Colonic mucosa (tissue), 4 donors: ENCODE results near the gene DXO. TPM values are rescaled to one million over a fixed set of nuclear protein-coding genes. Genes with fewer than 3 reads are reported as not detected.

Experiments used
- DNase-seq: peaks from one replicate; pipeline ENCODE4 v3.0.0-alpha.2; 2020
- H3K27ac ChIP-seq: fragments of 200-600 bp; one replicate; pipeline ENCODE4 v1.8.0; 2021
- H3K27me3 ChIP-seq: fragments of 200-600 bp; one replicate; pipeline ENCODE4 v1.8.0; 2021
- H3K36me3 ChIP-seq: fragments of 200-600 bp; one replicate; pipeline ENCODE4 v1.8.0; 2021
- H3K4me1 ChIP-seq: fragments of 200-600 bp; one replicate; pipeline ENCODE4 v1.8.0; 2021; ENCODE audit warnings: mild to moderate bottlenecking
- H3K4me3 ChIP-seq: fragments of 200-600 bp; one replicate; pipeline ENCODE4 v1.8.0; 2021
- H3K9ac ChIP-seq, 2 donors: one replicate each; pipeline ENCODE4 v1.7.0; 2013; ENCODE audit warnings: control low read depth in 2 of 2, low read depth in 2 of 2, low read length in 2 of 2
- H3K9me3 ChIP-seq: fragments of 200-600 bp; one replicate; pipeline ENCODE4 v1.8.0; 2021
- CTCF ChIP-seq: fragments of 200-600 bp; IDR thresholded peaks from one replicate; pipeline ENCODE4 v1.8.0; 2022; ENCODE audit warnings: antibody characterized with exemption, mild to moderate bottlenecking
- intact Hi-C: fragments of 100-400 bp; cut with DNase I; formaldehyde crosslinking; loops from one replicate; pipeline ENCODE4 v1.14.1; 2022
- microRNA-seq: library from miRNA; unstranded; fragments of <30 nt; microRNA quantifications from one replicate; pipeline ENCODE4, GENCODE V29; 2019
- total RNA-seq, 2 donors: library from RNA; stranded (reverse); fragmentation: NEBNext Ultra II Directional in 1 of 2; extraction: Animal tissue kit (Norgen Biotek cat#: 25700) in 1 of 2; gene quantifications; one replicate each; pipeline ENCODE4 v1.2.1, GENCODE V29; 2021
- donor health status: healthy.
- donor health status: DM: no; HTN: no; CAD: no.
- donor health status: DM: no; HTN: no; CAD: no.

Gene DXO
- total RNA-seq, 2 donors from 2014 or later, result 13.0 to 16.1 TPM

- DNase-seq, result no peak
- TF ChIP-seq CTCF, result no peak
- Histone ChIP-seq H3K27me3 (no peaks in the 10 kb centered on the region), H3K9me3 (no peaks in the 10 kb centered on the region), H3K4me3 (peak overlapping the region; percentile 4), H3K9ac (no peak overlapping the region), H3K27ac (no peak overlapping the region), H3K36me3 (no peaks in the 10 kb centered on the region), H3K4me1 (no peaks in the 10 kb centered on the region)
- intact Hi-C loops, result no loop called here
Observed at GRCh38 chr6:31928672-31928939, 43.3 kb downstream of the DXO start.

GRCh38 chr6:31927863-31928671 is 43.9 kb downstream of the DXO start:
- Histone ChIP-seq H3K27ac (no peak overlapping the region), H3K9me3 (no peaks in the 10 kb centered on the region), H3K4me1 (no peaks in the 10 kb centered on the region), H3K4me3 (peak overlapping the region; percentile 4), H3K36me3 (no peaks in the 10 kb centered on the region), H3K9ac (peak overlapping the region; percentile 40 to 49), H3K27me3 (no peaks in the 10 kb centered on the region)
- TF ChIP-seq CTCF, result no peak
- intact Hi-C loops, result no loop called here
- no peak for DNase-seq

- Histone ChIP-seq H3K27ac (no peak within 1 kb of the TSS), H3K9ac (peak within 1 kb of the TSS; percentile 40 to 49), H3K9me3 (no peaks in the 10 kb centered on the region), H3K27me3 (no peaks in the 10 kb centered on the region), H3K36me3 (no peaks in the 10 kb centered on the region), H3K4me1 (no peaks in the 10 kb centered on the region), H3K4me3 (peak within 1 kb of the TSS; percentile 4)
- no peak for DNase-seq
- no peak for TF ChIP-seq CTCF
- intact Hi-C loops, result no loop called here
Observed at GRCh38 chr6:31927242-31927862, 44.6 kb downstream of the DXO start, which contains the start of gene C2. TSS of gene C2 (plus strand) at chr6:31927717. CDS start at chr6:31927753, 36 bp downstream.

- no peaks in the 10 kb centered on the region for H3K4me1 ChIP-seq
- H3K9me3 ChIP-seq, result no peaks in the 10 kb centered on the region
- H3K27me3 ChIP-seq, result no peaks in the 10 kb centered on the region
- no peak overlapping the region for H3K9ac ChIP-seq
- no peaks in the 10 kb centered on the region for H3K36me3 ChIP-seq
- no peak for DNase-seq
- intact Hi-C loops, result no loop called here
- no peak overlapping the region for H3K4me3 ChIP-seq
- no peak for TF ChIP-seq CTCF
- no peak overlapping the region for H3K27ac ChIP-seq
Observed at GRCh38 chr6:31922942-31923341, 49.0 kb downstream of the DXO start.

- Histone ChIP-seq H3K4me1 (no peaks in the 10 kb centered on the region), H3K9ac (no peak overlapping the region), H3K9me3 (no peaks in the 10 kb centered on the region), H3K27ac (no peak overlapping the region), H3K27me3 (no peaks in the 10 kb centered on the region), H3K4me3 (no peak overlapping the region), H3K36me3 (no peaks in the 10 kb centered on the region)
- intact Hi-C loops, result no loop called here
- TF ChIP-seq CTCF, result no peak
- no peak for DNase-seq
Observed at GRCh38 chr6:31920811-31921210, 51.1 kb downstream of the DXO start.

Small RNA genes lying within 50 kb of the gene (microRNA-seq; reads per million reads assigned to microRNA genes)
- gene MIR1236, result not detected

Other genes starting within 250 kb of the DXO start
- under 1 TPM; 0.19 to 0.57 TPM for gene MPIG6B, start 248.8 kb downstream of the DXO start, total RNA-seq
- 10 to 100 TPM; 92.1 to 98.7 TPM for gene DDAH2, start 242.8 kb downstream of the DXO start, total RNA-seq
- gene CLIC1, start 235.6 kb downstream of the DXO start, total RNA-seq, result 100 to 1,000 TPM; 622 to 646 TPM
- gene MSH5, start 232.1 kb downstream of the DXO start, total RNA-seq, result 10 to 100 TPM; 13.3 to 34.2 TPM
- 1 to 10 TPM; 1.7 to 8.9 TPM for gene SAPCD1, start 209.5 kb downstream of the DXO start, total RNA-seq
- gene VWA7, start 194.8 kb downstream of the DXO start, total RNA-seq, result 10 to 100 TPM in 1 of 2 donors, 1 to 10 TPM in 1; 6.1 to 10.1 TPM
- gene VARS1, start 176.4 kb downstream of the DXO start, total RNA-seq, result 100 to 1,000 TPM in 1 of 2 donors, 10 to 100 TPM in 1; 40.8 to 136 TPM
- gene LSM2, start 165.2 kb downstream of the DXO start, total RNA-seq, result 10 to 100 TPM; 37.6 to 61.3 TPM
- 1 to 10 TPM in 1 of 2 donors, under 1 TPM in 1; 0.98 to 1.4 TPM for gene HSPA1L, start 156.9 kb downstream of the DXO start, total RNA-seq
- gene HSPA1A, start 156.6 kb downstream of the DXO start, total RNA-seq, result 100 to 1,000 TPM; 248 to 397 TPM
- gene HSPA1B, start 144.4 kb downstream of the DXO start, total RNA-seq, result 100 to 1,000 TPM; 278 to 543 TPM
- gene NEU1, start 109.3 kb downstream of the DXO start, total RNA-seq, result 10 to 100 TPM; 33.8 to 47.4 TPM
- gene SLC44A4, start 93.1 kb downstream of the DXO start, total RNA-seq, result 100 to 1,000 TPM; 546 to 779 TPM
- 10 to 100 TPM; 28.4 to 52.1 TPM for gene EHMT2, start 74.4 kb downstream of the DXO start, total RNA-seq
- gene ZBTB12, start 70.1 kb downstream of the DXO start, total RNA-seq, result 1 to 10 TPM; 2.0 to 4.9 TPM
- 10 to 100 TPM in 1 of 2 donors, 1 to 10 TPM in 1; 7.8 to 15.2 TPM for gene C2, start 44.4 kb downstream of the DXO start, total RNA-seq
- 10 to 100 TPM; 20.4 to 60.6 TPM for gene CFB, start 26.0 kb downstream of the DXO start, total RNA-seq
- gene NELFE, start 13.2 kb downstream of the DXO start, total RNA-seq, result 10 to 100 TPM; 50.3 to 55.6 TPM
- 10 to 100 TPM; 52.5 to 81.1 TPM for gene SKIC2, start 13.0 kb downstream of the DXO start, total RNA-seq
- gene C4A, start 9.9 kb upstream of the DXO start, total RNA-seq, result 10 to 100 TPM; 15.9 to 23.4 TPM
- 10 to 100 TPM; 11.9 to 19.4 TPM for gene C4B, start 42.7 kb upstream of the DXO start, total RNA-seq
- gene CYP21A2, start 66.3 kb upstream of the DXO start, total RNA-seq, result 1 to 10 TPM in 1 of 2 donors, not detected in 1; 3.3 TPM
- 10 to 100 TPM in 1 of 2 donors, 1 to 10 TPM in 1; 7.3 to 20.1 TPM for gene TNXB, start 137.2 kb upstream of the DXO start, total RNA-seq
- 100 to 1,000 TPM in 1 of 2 donors, 10 to 100 TPM in 1; 83.3 to 131 TPM for gene ATF6B, start 156.1 kb upstream of the DXO start, total RNA-seq
- 1 to 10 TPM; 5.2 to 8.1 TPM for gene FKBPL, start 158.2 kb upstream of the DXO start, total RNA-seq
- under 1 TPM; 0.72 to 0.90 TPM for gene PRRT1, start 179.8 kb upstream of the DXO start, total RNA-seq
- 10 to 100 TPM; 18.4 to 21.0 TPM for gene PPT2, start 182.0 kb upstream of the DXO start, total RNA-seq
- 10 to 100 TPM; 10.4 to 13.7 TPM for gene EGFL8, start 192.5 kb upstream of the DXO start, total RNA-seq
- gene AGPAT1, start 203.9 kb upstream of the DXO start, total RNA-seq, result 10 to 100 TPM; 44.1 to 54.5 TPM
- 10 to 100 TPM; 75.8 to 87.4 TPM for gene RNF5, start 206.3 kb upstream of the DXO start, total RNA-seq
- 10 to 100 TPM in 1 of 2 donors, 1 to 10 TPM in 1; 4.1 to 10.1 TPM for gene AGER, start 212.1 kb upstream of the DXO start, total RNA-seq
- 10 to 100 TPM; 47.5 TPM for gene PBX2, start 218.1 kb upstream of the DXO start, total RNA-seq
- gene GPSM3, start 220.5 kb upstream of the DXO start, total RNA-seq, result 1 to 10 TPM; 6.7 to 8.6 TPM